Erythroblast (primary cell): ENCODE measurements around the gene LAYN.

Source experiments
- GATA1 ChIP-seq: IDR thresholded peaks from 2 replicates; pipeline ENCODE4 v1.6.1; 2011; ENCODE audit warnings: low read depth, mild to moderate bottlenecking, control low read depth, low read length, moderate library complexity
- POLR2A ChIP-seq: IDR thresholded peaks from 2 replicates; pipeline ENCODE4 v1.6.1; 2011; ENCODE audit warnings: mild to moderate bottlenecking, low read length

DNA sequence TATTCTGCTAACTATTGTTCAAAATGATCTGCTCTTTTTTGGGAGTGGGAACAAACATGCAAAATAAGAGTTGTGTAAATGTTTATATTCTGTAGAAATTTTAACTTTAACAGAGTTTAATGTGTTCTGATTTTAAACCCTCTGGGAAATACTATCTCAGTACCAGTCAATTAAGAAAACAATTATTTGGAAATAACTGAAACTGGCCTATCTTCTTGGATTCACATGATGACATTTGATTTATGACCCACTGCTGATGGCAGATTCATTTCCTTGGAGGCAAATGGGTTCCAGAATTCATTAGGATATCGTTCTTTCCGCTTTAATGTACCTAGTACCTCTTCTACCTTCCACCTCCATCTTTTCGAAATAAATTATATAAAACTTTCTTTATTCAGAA, 67.2 kb downstream of the LAYN start:
- no peak for TF ChIP-seq POLR2A
- no peak for TF ChIP-seq GATA1
